Stimulated activated CD8-positive, alpha-beta memory T cell treated with anti-CD3 and anti-CD28 coated beads, Interleukin-15, amount 100 ng/mL, for 24 hours (primary cell): ENCODE measurements around the gene TRPM3.

Source experiments
- DNase-seq: peaks from one replicate; pipeline ENCODE4 v3.0.0-alpha.2; 2020; ENCODE audit warnings: low read depth

The TRPM3 gene

DNA sequence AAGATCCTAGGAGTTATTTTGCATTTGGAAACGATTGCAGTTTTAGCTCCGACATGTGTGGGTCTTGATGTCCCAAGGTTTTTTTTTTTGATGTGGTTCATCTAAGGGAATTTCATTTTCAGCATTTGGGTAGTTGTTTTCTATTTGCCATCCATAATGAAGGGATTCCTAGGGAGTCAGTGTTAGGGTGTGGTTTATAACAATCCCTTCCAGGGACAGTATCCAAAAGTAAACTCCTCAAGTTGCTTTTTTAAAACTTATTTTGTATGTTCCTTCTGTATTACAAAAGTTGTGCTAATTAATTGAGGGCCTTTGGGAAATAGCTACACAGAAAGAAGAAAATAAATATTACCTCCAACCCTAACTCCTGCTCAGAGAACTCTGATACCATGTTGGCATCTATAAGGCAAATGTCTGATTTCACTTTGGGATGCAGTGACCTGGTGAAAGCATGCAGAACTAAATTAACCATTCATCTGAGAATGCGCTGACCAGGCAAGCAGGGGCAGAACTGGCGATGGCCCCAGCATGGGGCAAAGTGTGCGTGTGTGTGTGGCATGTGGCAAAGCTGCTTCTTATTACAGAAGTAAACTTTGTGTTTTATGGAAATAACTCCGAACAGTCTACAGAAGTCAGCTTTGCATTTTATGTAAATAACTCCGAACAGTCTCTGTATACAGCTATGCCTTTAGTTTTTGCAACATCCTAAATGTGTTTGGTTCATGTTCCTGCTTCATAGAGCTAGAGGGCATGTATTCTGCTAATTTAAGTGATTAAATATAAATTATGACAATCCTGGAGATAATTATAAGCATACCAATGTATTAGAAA, 237.2 kb downstream of the TRPM3 start:
- no peak for DNase-seq

GRCh38 chr9:70883056-70883455, 238.4 kb downstream of the TRPM3 start:
- DNase-seq = no peak

GRCh38 chr9:70881333-70881732, 240.1 kb downstream of the TRPM3 start:
- no peak for DNase-seq

DNA sequence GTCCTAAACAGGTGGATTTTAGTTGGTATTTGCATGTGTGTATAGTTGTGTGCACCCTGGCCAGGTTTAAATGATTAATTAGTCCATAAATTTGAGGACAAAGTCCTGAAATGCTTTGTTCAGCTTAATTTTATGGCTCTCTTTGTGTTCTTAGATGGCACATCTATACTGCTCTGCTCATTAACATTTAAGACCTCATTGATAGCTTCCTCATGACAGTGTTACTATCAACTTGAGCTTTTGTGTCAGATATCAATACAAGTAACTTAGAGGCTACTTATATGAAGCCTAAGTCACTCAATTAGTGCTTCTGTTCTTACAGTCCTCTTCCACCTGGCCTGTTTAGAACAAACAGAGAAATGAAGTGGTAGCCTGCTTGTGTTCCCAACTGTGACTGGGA, 240.9 kb downstream of the TRPM3 start:
- DNase-seq = no peak

DNA sequence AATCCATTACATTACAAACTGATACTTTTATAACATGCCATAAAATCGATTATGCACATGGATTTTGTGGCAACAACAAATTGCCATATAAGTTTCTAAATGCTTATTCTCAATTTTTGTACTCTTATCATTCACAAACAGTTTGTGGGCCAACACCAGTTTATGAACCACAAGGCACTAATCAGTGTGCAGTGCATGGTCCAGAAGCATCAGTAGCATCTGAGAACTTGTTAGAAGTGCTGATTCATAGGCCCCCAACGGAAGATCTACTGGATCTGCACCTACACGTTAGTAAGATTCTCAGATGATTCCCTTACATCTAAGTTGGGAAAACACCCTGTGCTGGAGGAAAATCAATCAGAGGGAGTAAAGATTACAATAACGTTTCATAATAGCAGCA, 242.8 kb downstream of the TRPM3 start:
- DNase-seq = no peak

- no peak for DNase-seq
These were observed 247.0 kb downstream of the TRPM3 start for GRCh38 chr9:70874451-70874850.

DNA sequence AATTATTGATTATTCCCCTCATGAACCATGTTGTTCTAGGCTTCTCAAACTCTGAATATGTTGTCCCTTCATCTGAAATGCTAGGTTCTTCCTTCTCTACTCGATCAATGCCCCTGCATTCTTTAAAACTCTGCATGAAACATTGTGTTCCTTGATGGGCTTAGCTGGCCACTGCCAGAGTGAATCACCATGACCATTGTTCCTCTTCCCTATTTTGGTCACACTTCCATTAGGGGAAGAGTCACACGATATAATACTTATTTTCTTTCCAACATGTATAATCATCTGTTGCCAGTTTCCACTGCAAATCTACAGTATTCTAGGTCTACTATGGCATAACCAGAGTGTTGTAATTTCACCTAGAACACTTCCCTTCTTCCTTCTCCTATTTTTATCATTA, 247.9 kb downstream of the TRPM3 start:
- no peak for DNase-seq

DNA sequence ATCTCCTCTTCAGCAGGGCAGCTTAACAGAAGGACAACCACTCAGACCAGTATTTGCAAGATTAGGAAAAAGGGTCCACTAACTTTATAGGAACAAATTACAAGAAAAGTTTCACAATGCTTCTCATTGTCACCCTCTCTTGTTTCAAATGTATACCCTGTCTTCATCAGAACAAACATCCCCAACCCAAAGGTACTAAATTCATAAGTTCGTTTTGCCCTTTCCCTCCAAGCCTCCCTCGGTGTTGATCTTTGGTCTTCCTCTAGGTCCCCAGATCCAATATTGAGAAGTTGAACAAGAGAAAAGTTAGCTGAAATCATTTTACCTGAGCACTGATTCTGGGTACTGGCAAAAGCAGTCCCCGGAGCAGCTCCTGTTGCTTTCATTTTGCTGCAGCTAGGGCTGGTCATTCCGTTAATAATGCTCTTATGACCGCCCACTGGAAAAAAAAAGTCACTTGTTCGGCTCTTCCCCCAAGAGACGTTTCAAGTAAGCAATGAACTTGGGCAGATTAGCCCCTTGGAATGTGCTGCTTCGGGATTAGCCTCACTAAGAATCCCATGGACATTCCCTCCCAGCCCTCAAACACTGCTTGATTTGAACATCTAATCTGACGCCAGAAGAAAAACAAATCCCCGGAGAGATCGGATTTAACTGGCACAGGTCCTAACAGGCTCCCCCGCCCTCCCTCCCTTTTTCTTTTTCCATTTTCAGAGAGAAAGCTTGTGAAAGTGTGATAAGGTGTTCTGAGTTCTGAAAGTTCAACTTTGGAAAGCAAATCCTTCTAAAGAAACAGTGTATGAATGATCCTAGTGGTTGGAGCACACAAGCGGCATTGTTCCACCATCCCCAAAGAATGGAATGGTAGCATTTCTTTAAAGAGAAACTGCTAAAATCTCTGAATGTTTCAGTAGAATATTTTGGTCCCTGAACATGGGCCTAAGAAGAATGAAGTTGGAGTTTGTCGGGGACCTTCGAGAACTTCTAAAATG, 252.5 kb downstream of the TRPM3 start:
- no peak for DNase-seq

GRCh38 chr9:70868041-70868440, 253.4 kb downstream of the TRPM3 start:
- no peak for DNase-seq

DNA sequence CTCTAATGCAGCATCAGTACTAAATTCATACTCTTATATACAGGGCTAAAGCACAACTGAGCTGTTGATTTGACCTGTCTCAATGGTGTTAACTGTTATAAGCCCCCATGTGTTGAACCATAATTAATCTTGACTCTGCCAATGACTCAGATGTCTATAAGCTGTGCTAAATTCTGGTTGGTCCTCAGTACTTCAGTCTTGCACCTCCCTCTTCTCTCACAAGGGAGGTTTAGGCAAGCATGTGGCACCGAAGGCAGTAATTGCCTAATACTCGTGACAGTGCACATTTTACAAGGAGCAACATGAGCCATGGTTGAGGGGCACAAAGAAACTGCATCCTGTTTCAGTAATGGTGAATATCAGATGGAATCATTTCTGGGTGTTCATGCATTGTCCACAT, 255.9 kb downstream of the TRPM3 start:
- DNase-seq = no peak

GRCh38 chr9:70861797-70862196, 259.6 kb downstream of the TRPM3 start:
- no peak for DNase-seq

- no peak for DNase-seq
These were observed 260.0 kb downstream of the TRPM3 start for GRCh38 chr9:70861376-70861775.

DNA sequence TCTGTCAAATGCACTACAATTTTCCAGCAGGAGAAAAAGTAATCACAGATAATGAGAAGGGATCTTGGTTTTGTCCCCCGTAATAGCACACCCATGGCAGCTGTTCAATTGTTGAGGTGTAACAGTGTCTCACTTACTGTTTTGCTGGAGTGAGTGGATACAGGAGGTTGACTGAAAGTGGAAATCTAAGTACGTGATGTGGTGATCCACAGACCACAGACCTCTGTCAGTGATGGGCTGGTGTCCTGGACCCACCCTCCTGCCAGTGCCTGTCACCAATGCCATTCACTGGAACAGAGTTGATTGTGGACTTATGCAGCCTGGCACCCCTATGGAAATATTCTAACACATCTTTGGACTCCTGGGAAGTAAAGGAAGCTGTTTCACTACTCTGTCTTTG, 261.7 kb downstream of the TRPM3 start:
- no peak for DNase-seq

DNA sequence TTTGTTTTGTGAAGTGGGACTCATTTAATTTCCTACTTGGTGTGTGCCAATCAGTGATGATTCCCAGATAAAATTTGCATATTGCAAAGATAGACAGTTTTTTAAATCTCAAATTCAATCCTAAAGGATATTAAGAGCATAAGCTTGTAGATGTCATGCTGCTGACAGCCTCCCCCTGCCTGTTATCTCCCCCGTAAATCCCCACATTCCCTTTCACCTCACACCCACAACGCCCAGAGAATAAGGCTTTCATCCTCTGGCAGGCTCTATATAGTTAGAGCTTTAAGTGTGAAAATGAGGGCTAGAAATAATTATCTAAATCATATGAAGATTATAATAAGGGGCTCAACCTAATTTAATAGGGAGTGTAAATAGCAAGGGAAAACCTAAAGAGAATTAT, 265.0 kb downstream of the TRPM3 start:
- DNase-seq = no peak

DNA sequence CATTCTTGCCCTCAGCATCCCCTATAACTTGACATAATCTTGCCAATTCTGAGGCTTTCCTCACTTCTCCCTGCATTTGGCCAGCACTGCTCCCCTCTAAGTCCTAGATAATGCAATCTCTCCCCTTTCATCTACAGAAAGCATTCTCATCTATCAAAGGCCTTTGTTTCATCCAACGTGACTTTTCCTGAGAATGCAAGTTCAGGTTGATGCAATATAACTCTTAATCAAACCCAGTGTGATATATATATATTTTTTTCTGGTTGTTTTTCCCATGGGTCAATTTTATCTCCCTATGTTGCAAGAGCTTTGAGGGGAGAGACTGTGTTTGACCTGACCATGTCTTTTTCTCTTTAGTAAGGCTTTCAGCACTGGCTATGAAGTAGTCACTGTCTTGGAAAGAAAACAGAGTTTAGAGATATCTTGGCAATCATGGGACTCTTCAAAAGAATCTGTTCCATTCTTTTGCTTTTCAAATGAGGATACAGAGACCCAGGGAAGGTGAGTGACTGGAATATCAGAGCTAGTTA, 268.6 kb downstream of the TRPM3 start:
- no peak for DNase-seq

DNA sequence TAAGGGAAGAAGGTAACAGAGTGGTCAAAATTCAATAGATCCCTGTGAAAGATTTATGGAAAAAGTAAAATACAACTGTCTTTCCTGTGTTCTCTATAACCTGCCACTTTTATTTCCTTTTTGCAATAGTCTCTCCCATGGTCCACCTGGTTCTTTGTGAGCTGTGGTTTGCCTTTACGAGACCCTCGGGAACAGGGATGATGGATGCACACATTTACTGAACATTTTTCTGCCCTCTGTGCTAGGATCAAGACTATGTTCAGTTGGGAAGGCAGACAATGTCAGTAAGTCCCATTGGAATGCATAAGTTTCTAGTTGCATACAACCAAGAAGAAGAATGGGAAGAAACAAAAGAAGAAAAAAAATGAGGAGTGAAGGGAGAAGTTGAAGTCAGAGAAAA, 281.2 kb downstream of the TRPM3 start:
- DNase-seq = no peak

GRCh38 chr9:70835323-70835722, 286.1 kb downstream of the TRPM3 start:
- DNase-seq = no peak

GRCh38 chr9:70832492-70832891, 288.9 kb downstream of the TRPM3 start:
- DNase-seq = no peak

DNA sequence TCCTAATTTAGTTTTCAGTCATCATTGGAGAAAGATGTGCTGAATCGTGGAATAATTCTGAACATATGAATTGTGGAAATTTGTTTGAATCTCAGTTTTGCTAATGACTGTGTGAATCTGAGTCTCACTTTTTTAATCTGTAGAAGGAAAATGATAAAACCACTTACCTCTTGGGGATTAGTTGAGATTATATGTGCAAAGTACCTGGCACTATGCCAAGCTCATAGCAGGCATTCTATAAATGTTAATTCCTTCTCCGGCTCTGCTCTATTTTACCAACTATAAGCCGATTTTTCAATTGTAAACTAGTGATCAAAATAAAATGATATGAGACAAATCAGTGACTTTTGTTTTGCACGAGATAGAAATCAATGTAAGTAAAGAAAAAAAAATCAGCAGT, 290.8 kb downstream of the TRPM3 start:
- no peak for DNase-seq

GRCh38 chr9:70829591-70830265, 291.7 kb downstream of the TRPM3 start:
- no peak for DNase-seq

GRCh38 chr9:70826562-70826961, 294.9 kb downstream of the TRPM3 start:
- no peak for DNase-seq

- DNase-seq = no peak
These were observed 298.1 kb downstream of the TRPM3 start for GRCh38 chr9:70823284-70823683.
